ENCODE results near the gene CNN1.

CNN1 gene

DNA sequence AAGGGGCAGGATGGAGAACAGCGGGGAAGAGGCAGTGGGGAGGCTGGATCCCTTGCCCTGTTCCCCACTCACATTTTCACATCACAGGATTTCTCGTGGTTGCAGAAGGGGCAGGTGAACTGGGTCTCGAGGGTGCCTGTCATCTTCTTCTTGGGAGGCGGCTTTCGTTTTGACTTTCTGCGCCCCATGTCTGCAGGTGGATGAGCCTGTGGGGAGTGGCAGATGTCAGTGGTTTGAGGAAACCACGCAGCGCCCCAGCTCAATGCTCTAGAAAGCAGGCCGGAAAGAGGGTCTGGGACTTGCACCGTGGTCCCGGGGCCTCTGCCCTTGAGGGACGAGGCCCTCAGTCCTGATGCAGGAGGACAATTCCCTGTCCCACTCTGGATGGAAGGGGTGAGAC lies 15.5 kb downstream of the CNN1 start:
- Histone ChIP-seq H3K4me2 (ENCODE audit: low read depth, low read length, poor library complexity, severe bottlenecking) (no peak overlapping the region), H3F3A (ENCODE audit: insufficient read depth) (no peaks in the 10 kb centered on the region), H3K9me2 (replicated peaks; ENCODE audit: insufficient read depth, low read length) (no peaks in the 10 kb centered on the region), H3K27ac (ENCODE audit: low read depth, low read length) (no peak overlapping the region), H3K36me3 (ENCODE audit: low read length) (no peaks in the 10 kb centered on the region), H3K9me3 (ENCODE audit: insufficient read depth, low read length) (no peaks in the 10 kb centered on the region), H2AFZ (ENCODE audit: low read depth, low read length, severe bottlenecking) (no peak overlapping the region), H3K9ac (ENCODE audit: low read length) (no peak overlapping the region), H3K4me3 (ENCODE audit: insufficient read depth, low read length, poor library complexity, severe bottlenecking) (no peak overlapping the region), H3K27me3 (ENCODE audit: low read length) (no peaks in the 10 kb centered on the region), H4K20me1 (ENCODE audit: low read depth, low read length) (no peaks in the 10 kb centered on the region), H3K79me2 (ENCODE audit: insufficient read depth, low read length) (peaks cover 26% of the 10 kb centered on the region)
- TF ChIP-seq, protein P1, sequence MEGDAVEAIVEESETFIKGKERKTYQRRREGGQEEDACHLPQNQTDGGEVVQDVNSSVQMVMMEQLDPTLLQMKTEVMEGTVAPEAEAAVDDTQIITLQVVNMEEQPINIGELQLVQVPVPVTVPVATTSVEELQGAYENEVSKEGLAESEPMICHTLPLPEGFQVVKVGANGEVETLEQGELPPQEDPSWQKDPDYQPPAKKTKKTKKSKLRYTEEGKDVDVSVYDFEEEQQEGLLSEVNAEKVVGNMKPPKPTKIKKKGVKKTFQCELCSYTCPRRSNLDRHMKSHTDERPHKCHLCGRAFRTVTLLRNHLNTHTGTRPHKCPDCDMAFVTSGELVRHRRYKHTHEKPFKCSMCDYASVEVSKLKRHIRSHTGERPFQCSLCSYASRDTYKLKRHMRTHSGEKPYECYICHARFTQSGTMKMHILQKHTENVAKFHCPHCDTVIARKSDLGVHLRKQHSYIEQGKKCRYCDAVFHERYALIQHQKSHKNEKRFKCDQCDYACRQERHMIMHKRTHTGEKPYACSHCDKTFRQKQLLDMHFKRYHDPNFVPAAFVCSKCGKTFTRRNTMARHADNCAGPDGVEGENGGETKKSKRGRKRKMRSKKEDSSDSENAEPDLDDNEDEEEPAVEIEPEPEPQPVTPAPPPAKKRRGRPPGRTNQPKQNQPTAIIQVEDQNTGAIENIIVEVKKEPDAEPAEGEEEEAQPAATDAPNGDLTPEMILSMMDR (IDR thresholded peaks at IDR 0.05; ENCODE audit: insufficient read depth, low read length, poor library complexity, severe bottlenecking), result no peak
- TF ChIP-seq EZH2phosphoT487 (conservative IDR thresholded peaks at IDR 0.05; ENCODE audit: low read length), result no peak

DNA sequence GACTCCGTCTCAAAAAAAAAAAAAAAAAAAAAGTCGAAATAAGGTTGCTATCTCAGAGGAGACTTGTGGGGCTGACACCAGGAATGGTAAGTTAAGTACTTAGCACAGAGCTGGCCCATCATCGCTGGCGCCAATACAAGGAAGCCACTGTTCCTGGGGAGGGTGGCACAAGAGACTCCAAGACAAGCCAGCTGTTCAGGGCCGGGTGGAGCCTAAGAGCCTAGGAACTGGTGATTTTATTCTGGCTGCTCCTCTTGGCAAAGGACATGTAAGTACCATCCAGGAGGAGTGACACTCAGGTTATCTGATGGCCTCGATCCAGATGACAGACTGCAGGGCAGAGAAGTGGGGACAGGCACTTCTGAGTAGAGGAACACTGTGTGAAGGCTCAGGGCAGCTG lies 16.6 kb downstream of the CNN1 start:
- H3K79me2 ChIP-seq (ENCODE audit: insufficient read depth, low read length), result peaks cover 26% of the 10 kb centered on the region
- peaks cover 3% of the 10 kb centered on the region; the same call in 1 of the 2 replicates for H3F3A ChIP-seq (ENCODE audit: insufficient read depth)
- H3K9me2 ChIP-seq (replicated peaks; ENCODE audit: insufficient read depth, low read length), result no peaks in the 10 kb centered on the region
- no peak overlapping the region for H3K4me2 ChIP-seq (ENCODE audit: low read depth, low read length, poor library complexity, severe bottlenecking)
- no peak overlapping the region for H3K27ac ChIP-seq (ENCODE audit: low read depth, low read length)
- H3K4me3 ChIP-seq (ENCODE audit: insufficient read depth, low read length, poor library complexity, severe bottlenecking), result no peak overlapping the region
- H3K36me3 ChIP-seq (ENCODE audit: low read length), result no peaks in the 10 kb centered on the region
- no peaks in the 10 kb centered on the region for H3K27me3 ChIP-seq (ENCODE audit: low read length)
- no peak overlapping the region for H3K9ac ChIP-seq (ENCODE audit: low read length)
- H2AFZ ChIP-seq (ENCODE audit: low read depth, low read length, severe bottlenecking), result no peak overlapping the region
- H4K20me1 ChIP-seq (ENCODE audit: low read depth, low read length), result no peaks in the 10 kb centered on the region
- H3K9me3 ChIP-seq (ENCODE audit: insufficient read depth, low read length), result no peaks in the 10 kb centered on the region
- no peak for TF ChIP-seq EZH2phosphoT487 (conservative IDR thresholded peaks at IDR 0.05; ENCODE audit: low read length)
- TF ChIP-seq, protein P1 (IDR thresholded peaks at IDR 0.05; ENCODE audit: insufficient read depth, low read length, poor library complexity, severe bottlenecking), result no peak

DNA sequence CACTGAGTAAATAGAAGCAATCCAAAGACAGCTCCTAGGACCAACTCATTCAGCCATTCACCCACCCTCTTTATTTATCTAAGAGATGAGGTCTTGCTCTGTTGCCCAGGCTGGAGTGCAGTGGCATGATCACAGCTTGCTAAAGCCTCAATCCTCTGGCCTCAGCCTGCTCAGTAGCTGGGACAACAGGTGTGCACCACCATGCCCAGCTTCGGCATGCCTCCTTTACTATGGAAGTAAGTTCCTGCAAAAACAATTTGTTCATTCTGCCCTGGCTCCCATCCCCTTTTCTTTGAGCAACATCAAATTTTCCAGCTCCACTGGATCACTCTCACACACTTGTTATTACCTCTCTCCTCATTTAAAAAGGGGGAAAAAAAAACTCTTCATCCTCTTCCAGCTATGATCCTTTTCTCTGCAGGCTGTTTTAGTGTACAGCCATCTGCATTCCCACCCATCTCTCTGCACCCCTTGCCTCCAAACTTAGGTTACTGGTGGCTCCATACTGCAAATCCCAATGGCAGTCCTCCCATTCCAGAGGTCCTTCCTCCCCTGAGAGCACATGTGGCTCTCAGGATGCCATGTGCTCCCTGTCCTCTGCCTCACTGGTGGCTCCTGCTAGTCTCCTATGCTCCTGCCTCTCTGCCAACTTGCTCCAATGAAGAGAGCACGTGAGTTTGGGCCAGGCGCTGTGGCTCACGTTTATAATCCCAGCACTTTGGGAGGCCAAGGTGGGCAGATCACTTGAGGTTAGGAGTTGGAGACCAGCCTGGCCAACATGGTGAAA lies 18.2 kb downstream of the CNN1 start:
- H3K79me2 ChIP-seq (ENCODE audit: insufficient read depth, low read length), result peaks cover 26% of the 10 kb centered on the region
- no peaks in the 10 kb centered on the region for H3K9me3 ChIP-seq (ENCODE audit: insufficient read depth, low read length)
- H3K27ac ChIP-seq (ENCODE audit: low read depth, low read length), result no peak overlapping the region
- H3K9me2 ChIP-seq (replicated peaks; ENCODE audit: insufficient read depth, low read length), result no peaks in the 10 kb centered on the region
- no peaks in the 10 kb centered on the region for H3K36me3 ChIP-seq (ENCODE audit: low read length)
- H3K9ac ChIP-seq (ENCODE audit: low read length), result no peak overlapping the region; the same call in 1 of the 2 replicates
- H3K4me3 ChIP-seq (ENCODE audit: insufficient read depth, low read length, poor library complexity, severe bottlenecking), result no peak overlapping the region
- no peak overlapping the region for H3K4me2 ChIP-seq (ENCODE audit: low read depth, low read length, poor library complexity, severe bottlenecking)
- H3K27me3 ChIP-seq (ENCODE audit: low read length), result no peaks in the 10 kb centered on the region
- no peak for TF ChIP-seq EZH2phosphoT487 (conservative IDR thresholded peaks at IDR 0.05; ENCODE audit: low read length)
- TF ChIP-seq, protein P1 (IDR thresholded peaks at IDR 0.05; ENCODE audit: insufficient read depth, low read length, poor library complexity, severe bottlenecking), result no peak
- no peak overlapping the region for H2AFZ ChIP-seq (ENCODE audit: low read depth, low read length, severe bottlenecking)
- peaks cover 11% of the 10 kb centered on the region; the same call in 1 of the 2 replicates for H3F3A ChIP-seq (ENCODE audit: insufficient read depth)
- no peaks in the 10 kb centered on the region for H4K20me1 ChIP-seq (ENCODE audit: low read depth, low read length)
